WTC11 (cell line): ENCODE results near the gene ARFIP1. TPM values are rescaled to one million over a fixed set of nuclear protein-coding genes. Genes with fewer than 3 reads are reported as not detected.

Source experiments
- ATAC-seq: fragments of 200-7000 bp; cut with Tn5 transposase; 2 replicates; pipeline ENCODE4 v1.10.0; 2021; ENCODE audit warnings: mild to moderate bottlenecking, moderate library complexity
- CTCF ChIA-PET: fragments of 300-600 bp; sonication (Branson Sonifier 250); formaldehyde crosslinking; loops from one replicate; lab custom pipeline; 2021; ENCODE audit warnings: antibody characterized with exemption; lab: Charles Lee
- POLR2A ChIA-PET: fragments of 350-600 bp; sonication (Branson Sonifier 250); formaldehyde crosslinking; loops from one replicate; lab custom pipeline; 2021; ENCODE audit warnings: antibody characterized with exemption; lab: Charles Lee
- DNase-seq: peaks from one replicate; pipeline ENCODE4 v3.0.0; 2021; ENCODE audit warnings: low spot score
- H3K27ac Mint-ChIP-seq: 2 replicates; pipeline ENCODE4 v1.8.0; 2021; ENCODE audit warnings: mixed read lengths
- H3K27me3 Mint-ChIP-seq: 2 replicates; pipeline ENCODE4 v1.8.0; 2021; ENCODE audit warnings: low read depth, mild to moderate bottlenecking, moderate library complexity, mixed read lengths
- H3K36me3 Mint-ChIP-seq: 2 replicates; pipeline ENCODE4 v1.8.0; 2021; ENCODE audit warnings: mixed read lengths
- H3K4me1 Mint-ChIP-seq: 2 replicates; pipeline ENCODE4 v1.8.0; 2022; ENCODE audit warnings: mixed read lengths
- H3K4me3 Mint-ChIP-seq: 2 replicates; pipeline ENCODE4 v1.8.0; 2021; ENCODE audit warnings: mild to moderate bottlenecking, moderate library complexity, mixed read lengths
- H3K9me3 Mint-ChIP-seq: 2 replicates; pipeline ENCODE4 v1.8.0; 2021; ENCODE audit warnings: mixed read lengths
- AR ChIP-seq: fragments of 250-450 bp; sonication (Bioruptor Pico); IDR thresholded peaks from 2 replicates; pipeline ENCODE4 v1.9.0; 2021; ENCODE audit warnings: mild to moderate bottlenecking
- CBFB ChIP-seq: sonication (generic); formaldehyde crosslinking; IDR thresholded peaks from 2 replicates; pipeline ENCODE4 v1.8.1; 2022; ENCODE audit warnings: mild to moderate bottlenecking, low read depth, missing genetic modification reagents
- CREB1 ChIP-seq: sonication (generic); formaldehyde crosslinking; IDR thresholded peaks from 2 replicates; pipeline ENCODE4 v1.8.0; 2023; ENCODE audit warnings: mild to moderate bottlenecking, missing genetic modification reagents
- GTF2I ChIP-seq: fragments of 250-450 bp; sonication (Bioruptor Pico); conservative IDR thresholded peaks from 2 replicates; pipeline ENCODE4 v1.4.0; 2021; ENCODE audit warnings: mild to moderate bottlenecking
- HMGA2 ChIP-seq: fragments of 250-450 bp; sonication (Bioruptor Pico); IDR thresholded peaks from 2 replicates; pipeline ENCODE4 v1.4.0; 2021; ENCODE audit warnings: mild to moderate bottlenecking, moderate library complexity
- JUN ChIP-seq: sonication (generic); formaldehyde crosslinking; IDR thresholded peaks from 2 replicates; pipeline ENCODE4 v1.8.0; 2023; ENCODE audit warnings: mild to moderate bottlenecking, missing genetic modification reagents
- NFATC4 ChIP-seq: fragments of 250-450 bp; sonication (Bioruptor Pico); IDR thresholded peaks from 2 replicates; pipeline ENCODE4 v1.9.0; 2021; ENCODE audit warnings: mild to moderate bottlenecking
- NFYB ChIP-seq: sonication (generic); formaldehyde crosslinking; conservative IDR thresholded peaks from 2 replicates; pipeline ENCODE4 v1.8.0; 2022; ENCODE audit warnings: low read depth, missing genetic modification reagents
- NR1H2 ChIP-seq: sonication (generic); formaldehyde crosslinking; IDR thresholded peaks from 2 replicates; pipeline ENCODE4 v1.9.0; 2021; ENCODE audit warnings: mild to moderate bottlenecking, moderate library complexity, missing genetic modification reagents
- PRRX2 ChIP-seq: fragments of 250-450 bp; sonication (Bioruptor Pico); IDR thresholded peaks from 2 replicates; pipeline ENCODE4 v1.8.0; 2021; ENCODE audit warnings: mild to moderate bottlenecking
- SMAD3 ChIP-seq: sonication (generic); formaldehyde crosslinking; IDR thresholded peaks from 2 replicates; pipeline ENCODE4 v1.8.0; 2022; ENCODE audit warnings: missing genetic modification reagents, mild to moderate bottlenecking, borderline replicate concordance
- TEAD1 ChIP-seq: sonication (generic); formaldehyde crosslinking; IDR thresholded peaks from 2 replicates; pipeline ENCODE4 v1.8.0; 2022; ENCODE audit warnings: mild to moderate bottlenecking, missing genetic modification reagents
- ZBTB21 ChIP-seq: sonication (generic); formaldehyde crosslinking; IDR thresholded peaks from 2 replicates; pipeline ENCODE4 v1.8.1; 2023; ENCODE audit warnings: mild to moderate bottlenecking, missing genetic modification reagents, borderline replicate concordance
- ZNF219 ChIP-seq: sonication (generic); formaldehyde crosslinking; IDR thresholded peaks from 2 replicates; pipeline ENCODE4 v1.8.0; 2023; ENCODE audit warnings: missing genetic modification reagents, mild to moderate bottlenecking, borderline replicate concordance
- ZNF232 ChIP-seq: sonication (generic); formaldehyde crosslinking; IDR thresholded peaks from 2 replicates; pipeline ENCODE4 v1.8.0; 2022; ENCODE audit warnings: mild to moderate bottlenecking, missing genetic modification reagents
- ZNF396 ChIP-seq: fragments of 250-450 bp; sonication (Bioruptor Pico); IDR thresholded peaks from 2 replicates; pipeline ENCODE4 v1.8.0; 2021; ENCODE audit warnings: mild to moderate bottlenecking, moderate library complexity, borderline replicate concordance
- ZNF423 ChIP-seq: fragments of 250-450 bp; sonication (Bioruptor Pico); IDR thresholded peaks from 2 replicates; pipeline ENCODE4 v2.1.2; 2022; ENCODE audit warnings: mild to moderate bottlenecking, moderate library complexity
- total RNA-seq: library from RNA; stranded (reverse); gene quantifications from 3 replicates; pipeline ENCODE4 v1.2.3, GENCODE V29; 2021
- TF ChIP-seq, protein P1 (sequence below): fragments of 200-600 bp; IDR thresholded peaks from 2 replicates; pipeline ENCODE4 v1.8.0; 2022; ENCODE audit warnings: antibody characterized with exemption
- TF ChIP-seq, protein P2 (sequence below): sonication (generic); formaldehyde crosslinking; IDR thresholded peaks from 2 replicates; pipeline ENCODE4 v1.8.1; 2023; ENCODE audit warnings: mild to moderate bottlenecking, missing genetic modification reagents, moderate library complexity
- TF ChIP-seq, protein P3 (sequence below): sonication (generic); formaldehyde crosslinking; IDR thresholded peaks from 2 replicates; pipeline ENCODE4 v1.8.1; 2023; ENCODE audit warnings: mild to moderate bottlenecking, missing genetic modification reagents, borderline replicate concordance
- TF ChIP-seq, protein P4 (sequence below): sonication (generic); formaldehyde crosslinking; IDR thresholded peaks from 2 replicates; pipeline ENCODE4 v1.8.0; 2023; ENCODE audit warnings: mild to moderate bottlenecking, missing genetic modification reagents

ARFIP1 gene
- total RNA-seq, 1 experiment from 2014 or later = 35.3 TPM

DNA sequence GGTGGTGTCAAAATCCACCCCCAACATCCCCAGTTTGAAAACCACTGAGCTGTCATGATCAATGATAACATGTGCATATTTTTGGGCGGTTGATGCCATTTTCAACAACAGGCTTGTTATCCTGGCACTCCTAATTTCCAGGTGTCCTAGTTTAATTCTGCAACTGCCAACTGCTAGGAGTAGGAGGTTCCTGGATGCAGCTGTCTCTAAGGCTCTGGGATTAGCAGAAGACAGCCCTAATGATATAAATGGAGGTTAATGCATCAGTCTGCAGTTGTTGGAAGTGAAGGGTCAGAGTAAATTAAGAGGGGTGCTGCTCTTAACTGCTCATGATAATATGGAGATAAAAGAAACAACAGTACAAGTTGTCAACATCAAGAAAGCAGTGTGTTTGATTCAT is 23.8 kb downstream of the ARFIP1 start (continued):
- TF ChIP-seq AR (CRISPR knock-in tag) (no peak), HMGA2 (CRISPR knock-in tag) (no peak), NFATC4 (CRISPR knock-in tag) (no peak), PRRX2 (CRISPR knock-in tag) (no peak)
- TF ChIP-seq, all 79 proteins: peak for 0

DNA sequence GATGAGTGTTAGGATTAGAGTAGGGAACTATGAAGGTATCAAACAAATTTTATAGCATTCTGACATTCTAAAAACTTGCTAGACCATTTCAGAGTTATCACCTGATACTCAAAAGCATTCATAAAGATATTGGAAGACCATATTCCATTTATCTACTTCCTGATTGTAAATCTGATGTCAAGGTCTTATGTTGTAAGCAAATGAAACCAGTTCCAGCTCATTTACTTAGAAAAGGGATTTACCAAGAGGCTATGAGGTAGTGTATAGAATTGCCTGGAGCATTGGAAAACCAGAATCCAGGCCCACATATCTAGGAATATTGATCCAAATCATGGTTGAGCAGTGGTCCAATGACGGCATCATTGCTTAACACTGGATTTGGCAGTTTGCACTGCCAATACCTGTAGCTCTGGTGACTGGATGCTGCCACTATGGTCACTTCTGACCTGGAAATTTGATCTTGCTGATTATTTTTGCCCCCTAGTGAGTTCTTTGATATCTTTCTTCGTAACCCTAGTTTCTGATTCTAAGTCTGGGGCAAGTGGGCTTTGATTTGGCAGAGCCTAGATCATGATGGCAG is 25.4 kb downstream of the ARFIP1 start:
- peaks cover 6% of the 10 kb centered on the region for H3K36me3 Mint-ChIP-seq
- H3K9me3 Mint-ChIP-seq = peaks cover 7% of the 10 kb centered on the region
- 0 out of 2 replicates have a peak overlapping the region, but pooled peaks have one; percentile 20 for H3K27ac Mint-ChIP-seq
- no peak for DNase-seq
- H3K4me3 Mint-ChIP-seq = no peak overlapping the region
- H3K27me3 Mint-ChIP-seq = no peaks in the 10 kb centered on the region
- ChIA-PET CTCF (interaction anchor here (1.0 kb wide), 1 partner anchor 397 kb away, joined by 3 read pairs; no protein-coding TSS in a partner anchor), POLR2A (no interaction called here)
- no peak for ATAC-seq
- TF ChIP-seq GTF2I = no peak
- TF ChIP-seq, all 79 proteins: peak for 0
- peaks cover 56% of the 10 kb centered on the region for H3K4me1 Mint-ChIP-seq

GRCh38 chr4:152805818-152806217 is 26.1 kb downstream of the ARFIP1 start:
- DNase-seq (no peak), ATAC-seq (no peak)
- H3K4me1 Mint-ChIP-seq = peaks cover 56% of the 10 kb centered on the region
- peaks cover 10% of the 10 kb centered on the region for H3K9me3 Mint-ChIP-seq
- peaks cover 6% of the 10 kb centered on the region for H3K27me3 Mint-ChIP-seq
- no peak overlapping the region for H3K27ac Mint-ChIP-seq
- peaks cover 8% of the 10 kb centered on the region for H3K36me3 Mint-ChIP-seq
- TF ChIP-seq, protein P1, sequence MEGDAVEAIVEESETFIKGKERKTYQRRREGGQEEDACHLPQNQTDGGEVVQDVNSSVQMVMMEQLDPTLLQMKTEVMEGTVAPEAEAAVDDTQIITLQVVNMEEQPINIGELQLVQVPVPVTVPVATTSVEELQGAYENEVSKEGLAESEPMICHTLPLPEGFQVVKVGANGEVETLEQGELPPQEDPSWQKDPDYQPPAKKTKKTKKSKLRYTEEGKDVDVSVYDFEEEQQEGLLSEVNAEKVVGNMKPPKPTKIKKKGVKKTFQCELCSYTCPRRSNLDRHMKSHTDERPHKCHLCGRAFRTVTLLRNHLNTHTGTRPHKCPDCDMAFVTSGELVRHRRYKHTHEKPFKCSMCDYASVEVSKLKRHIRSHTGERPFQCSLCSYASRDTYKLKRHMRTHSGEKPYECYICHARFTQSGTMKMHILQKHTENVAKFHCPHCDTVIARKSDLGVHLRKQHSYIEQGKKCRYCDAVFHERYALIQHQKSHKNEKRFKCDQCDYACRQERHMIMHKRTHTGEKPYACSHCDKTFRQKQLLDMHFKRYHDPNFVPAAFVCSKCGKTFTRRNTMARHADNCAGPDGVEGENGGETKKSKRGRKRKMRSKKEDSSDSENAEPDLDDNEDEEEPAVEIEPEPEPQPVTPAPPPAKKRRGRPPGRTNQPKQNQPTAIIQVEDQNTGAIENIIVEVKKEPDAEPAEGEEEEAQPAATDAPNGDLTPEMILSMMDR = no peak
- TF ChIP-seq JUN (CRISPR knock-in tag) (no peak), ZNF219 (CRISPR knock-in tag) (no peak), ZBTB21 (CRISPR knock-in tag) (no peak), TEAD1 (CRISPR knock-in tag) (no peak), NFYB (no peak), ZNF396 (no peak), SMAD3 (CRISPR knock-in tag) (no peak), ZNF232 (no peak), NFATC4 (CRISPR knock-in tag) (no peak), NR1H2 (CRISPR knock-in tag) (no peak), ZNF423 (CRISPR knock-in tag) (no peak), CREB1 (CRISPR knock-in tag) (no peak), CBFB (CRISPR knock-in tag) (no peak)
- TF ChIP-seq, protein P2, sequence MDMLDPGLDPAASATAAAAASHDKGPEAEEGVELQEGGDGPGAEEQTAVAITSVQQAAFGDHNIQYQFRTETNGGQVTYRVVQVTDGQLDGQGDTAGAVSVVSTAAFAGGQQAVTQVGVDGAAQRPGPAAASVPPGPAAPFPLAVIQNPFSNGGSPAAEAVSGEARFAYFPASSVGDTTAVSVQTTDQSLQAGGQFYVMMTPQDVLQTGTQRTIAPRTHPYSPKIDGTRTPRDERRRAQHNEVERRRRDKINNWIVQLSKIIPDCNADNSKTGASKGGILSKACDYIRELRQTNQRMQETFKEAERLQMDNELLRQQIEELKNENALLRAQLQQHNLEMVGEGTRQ (CRISPR knock-in tag) = no peak
- TF ChIP-seq, protein P3, sequence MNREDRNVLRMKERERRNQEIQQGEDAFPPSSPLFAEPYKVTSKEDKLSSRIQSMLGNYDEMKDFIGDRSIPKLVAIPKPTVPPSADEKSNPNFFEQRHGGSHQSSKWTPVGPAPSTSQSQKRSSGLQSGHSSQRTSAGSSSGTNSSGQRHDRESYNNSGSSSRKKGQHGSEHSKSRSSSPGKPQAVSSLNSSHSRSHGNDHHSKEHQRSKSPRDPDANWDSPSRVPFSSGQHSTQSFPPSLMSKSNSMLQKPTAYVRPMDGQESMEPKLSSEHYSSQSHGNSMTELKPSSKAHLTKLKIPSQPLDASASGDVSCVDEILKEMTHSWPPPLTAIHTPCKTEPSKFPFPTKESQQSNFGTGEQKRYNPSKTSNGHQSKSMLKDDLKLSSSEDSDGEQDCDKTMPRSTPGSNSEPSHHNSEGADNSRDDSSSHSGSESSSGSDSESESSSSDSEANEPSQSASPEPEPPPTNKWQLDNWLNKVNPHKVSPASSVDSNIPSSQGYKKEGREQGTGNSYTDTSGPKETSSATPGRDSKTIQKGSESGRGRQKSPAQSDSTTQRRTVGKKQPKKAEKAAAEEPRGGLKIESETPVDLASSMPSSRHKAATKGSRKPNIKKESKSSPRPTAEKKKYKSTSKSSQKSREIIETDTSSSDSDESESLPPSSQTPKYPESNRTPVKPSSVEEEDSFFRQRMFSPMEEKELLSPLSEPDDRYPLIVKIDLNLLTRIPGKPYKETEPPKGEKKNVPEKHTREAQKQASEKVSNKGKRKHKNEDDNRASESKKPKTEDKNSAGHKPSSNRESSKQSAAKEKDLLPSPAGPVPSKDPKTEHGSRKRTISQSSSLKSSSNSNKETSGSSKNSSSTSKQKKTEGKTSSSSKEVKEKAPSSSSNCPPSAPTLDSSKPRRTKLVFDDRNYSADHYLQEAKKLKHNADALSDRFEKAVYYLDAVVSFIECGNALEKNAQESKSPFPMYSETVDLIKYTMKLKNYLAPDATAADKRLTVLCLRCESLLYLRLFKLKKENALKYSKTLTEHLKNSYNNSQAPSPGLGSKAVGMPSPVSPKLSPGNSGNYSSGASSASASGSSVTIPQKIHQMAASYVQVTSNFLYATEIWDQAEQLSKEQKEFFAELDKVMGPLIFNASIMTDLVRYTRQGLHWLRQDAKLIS = no peak
- TF ChIP-seq, protein P4, sequence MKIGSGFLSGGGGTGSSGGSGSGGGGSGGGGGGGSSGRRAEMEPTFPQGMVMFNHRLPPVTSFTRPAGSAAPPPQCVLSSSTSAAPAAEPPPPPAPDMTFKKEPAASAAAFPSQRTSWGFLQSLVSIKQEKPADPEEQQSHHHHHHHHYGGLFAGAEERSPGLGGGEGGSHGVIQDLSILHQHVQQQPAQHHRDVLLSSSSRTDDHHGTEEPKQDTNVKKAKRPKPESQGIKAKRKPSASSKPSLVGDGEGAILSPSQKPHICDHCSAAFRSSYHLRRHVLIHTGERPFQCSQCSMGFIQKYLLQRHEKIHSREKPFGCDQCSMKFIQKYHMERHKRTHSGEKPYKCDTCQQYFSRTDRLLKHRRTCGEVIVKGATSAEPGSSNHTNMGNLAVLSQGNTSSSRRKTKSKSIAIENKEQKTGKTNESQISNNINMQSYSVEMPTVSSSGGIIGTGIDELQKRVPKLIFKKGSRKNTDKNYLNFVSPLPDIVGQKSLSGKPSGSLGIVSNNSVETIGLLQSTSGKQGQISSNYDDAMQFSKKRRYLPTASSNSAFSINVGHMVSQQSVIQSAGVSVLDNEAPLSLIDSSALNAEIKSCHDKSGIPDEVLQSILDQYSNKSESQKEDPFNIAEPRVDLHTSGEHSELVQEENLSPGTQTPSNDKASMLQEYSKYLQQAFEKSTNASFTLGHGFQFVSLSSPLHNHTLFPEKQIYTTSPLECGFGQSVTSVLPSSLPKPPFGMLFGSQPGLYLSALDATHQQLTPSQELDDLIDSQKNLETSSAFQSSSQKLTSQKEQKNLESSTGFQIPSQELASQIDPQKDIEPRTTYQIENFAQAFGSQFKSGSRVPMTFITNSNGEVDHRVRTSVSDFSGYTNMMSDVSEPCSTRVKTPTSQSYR = no peak
- CTCF ChIA-PET = interaction anchor here (1.0 kb wide), 1 partner anchor 398 kb away, joined by 3 read pairs; no protein-coding TSS in a partner anchor
- POLR2A ChIA-PET = no interaction called here
- H3K4me3 Mint-ChIP-seq = no peak overlapping the region
